Body of pancreas (tissue), 4 donors: Measurements from ENCODE around the gene PIK3R4. TPM values are rescaled to one million over a fixed set of nuclear protein-coding genes. Genes with fewer than 3 reads are reported as not detected.

Experiments
- ATAC-seq: fragments of 150-250 bp; one replicate; pipeline ENCODE4 v1.9.1; 2016
- DNase-seq, 4 donors: peaks; one replicate each; pipeline ENCODE4 v3.0.0-alpha.2; 2019
- H3K27ac ChIP-seq, 4 donors: fragments of 200-600 bp; sonication (generic); 1 replicate in 3 of 4; 2 replicates in 1 of 4; pipeline versions ENCODE4 v1.5.1 to v1.6.1; 2016 to 2019; ENCODE audit warnings: mild to moderate bottlenecking in 1 of 4, mixed read lengths in 1 of 4, moderate library complexity in 1 of 4
- H3K27me3 ChIP-seq, 2 donors: fragments of 200-600 bp; sonication (generic); one replicate each; pipeline ENCODE4 v1.6.0; 2016; ENCODE audit warnings: mild to moderate bottlenecking in 1 of 2
- H3K36me3 ChIP-seq, 2 donors: fragments of 200-600 bp; sonication (generic); replicated peaks in 1 of 2; 2 replicates each; pipeline ENCODE4 v1.5.1; 2016; ENCODE audit warnings: low read depth in 2 of 2; ENCODE audit not compliant: insufficient read depth in 1 of 2
- H3K4me1 ChIP-seq: fragments of 200-600 bp; sonication (generic); one replicate; pipeline ENCODE4 v1.6.0; 2016
- H3K4me3 ChIP-seq, 2 donors: fragments of 200-600 bp; sonication (generic); 1 replicate in 1 of 2; 2 replicates in 1 of 2; pipeline ENCODE4 v1.5.1; 2016 to 2019
- H3K9me3 ChIP-seq, 3 donors: fragments of 200-600 bp; sonication (generic); 1 replicate in 2 of 3; 2 replicates in 1 of 3; pipeline ENCODE4 v1.5.1; 2016
- CTCF ChIP-seq, 7 experiments: fragments of 450-650 bp in 4 of 7; fragments of 200-600 bp in 3 of 7; sonication (generic) in 3 of 7; IDR thresholded peaks; one replicate each; pipeline ENCODE4 v1.5.1; 2016 to 2019; ENCODE audit warnings: antibody characterized with exemption in 7 of 7
- POLR2A ChIP-seq, 3 donors: fragments of 450-650 bp; IDR thresholded peaks; one replicate each; pipeline ENCODE4 v1.6.1; 2016; ENCODE audit warnings: antibody characterized with exemption in 3 of 3, mild to moderate bottlenecking in 2 of 3
- WGBS, 2 donors: methylation state at CpG; one replicate each; pipeline ENCODE4 v1.1.5; 2017; 5-methylcytosine and 5-hydroxymethylcytosine counted together
- intact Hi-C: fragments of 100-400 bp; cut with DNase I; formaldehyde crosslinking; loops from one replicate; pipeline ENCODE4 v1.15.1; 2023
- total RNA-seq, 2 donors: library from RNA; depleted of rRNA; stranded (reverse); fragments of >200 nt; gene quantifications; one replicate each; pipeline ENCODE4 v1.1.0, GENCODE V29; 2016

PIK3R4 gene
- total RNA-seq, 2 donors from 2014 or later: 20.8 to 28.0 TPM

GRCh38 chr3:130671545-130672312 is 74.9 kb downstream of the PIK3R4 start:
- intact Hi-C loops: no loop called here
- Histone ChIP-seq H3K4me1 (no peaks in the 10 kb centered on the region), H3K27ac (no peak overlapping the region), H3K4me3 (no peak overlapping the region), H3K9me3 (no peaks in the 10 kb centered on the region), H3K36me3 (no peaks in the 10 kb centered on the region), H3K27me3 (no peaks in the 10 kb centered on the region)
- ATAC-seq (no peak), DNase-seq (no peak)
- no peak for TF ChIP-seq CTCF (IDR thresholded peaks at IDR 0.05)
- TF ChIP-seq POLR2A (IDR thresholded peaks at IDR 0.05): no peak
- WGBS, 2 donors: 72 to 75% methylated on average over 2 of the region's 2 CpGs

DNA sequence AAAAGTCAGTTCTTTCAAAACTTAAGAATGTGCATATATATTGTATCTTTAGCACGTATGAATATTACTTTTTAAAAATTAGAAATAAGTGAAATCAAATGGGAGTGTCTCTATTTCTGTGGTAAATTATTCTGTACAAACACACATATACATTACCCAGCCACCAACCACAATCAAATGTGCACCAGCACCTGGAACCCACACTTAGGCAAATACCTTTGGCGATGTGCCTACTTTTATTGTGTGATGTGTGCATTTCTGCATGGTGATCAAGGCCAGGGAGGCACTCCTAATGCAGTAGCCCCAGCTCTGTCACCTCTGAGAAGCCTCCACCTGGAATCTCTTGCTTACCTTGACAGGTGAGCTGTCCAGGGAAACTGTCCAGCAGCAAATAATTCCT is 76.9 kb downstream of the PIK3R4 start:
- H3K27ac ChIP-seq: no peak overlapping the region
- TF ChIP-seq POLR2A (IDR thresholded peaks at IDR 0.05): no peak
- no peak for TF ChIP-seq CTCF (IDR thresholded peaks at IDR 0.05)
- no peaks in the 10 kb centered on the region for H3K27me3 ChIP-seq
- H3K36me3 ChIP-seq: no peaks in the 10 kb centered on the region
- H3K4me3 ChIP-seq: no peak overlapping the region
- 83 to 84% methylated on average over 2 of the region's 2 CpGs for WGBS, 2 donors
- no peak for DNase-seq
- no peaks in the 10 kb centered on the region for H3K4me1 ChIP-seq
- ATAC-seq: no peak
- intact Hi-C loops: no loop called here
- no peaks in the 10 kb centered on the region for H3K9me3 ChIP-seq

GRCh38 chr3:130663092-130663491 is 83.5 kb downstream of the PIK3R4 start:
- no peak for ATAC-seq
- H3K4me3 ChIP-seq: no peak overlapping the region
- no peak for DNase-seq
- H3K4me1 ChIP-seq: no peaks in the 10 kb centered on the region
- H3K36me3 ChIP-seq: no peaks in the 10 kb centered on the region
- no peaks in the 10 kb centered on the region for H3K9me3 ChIP-seq
- no peak for TF ChIP-seq CTCF (IDR thresholded peaks at IDR 0.05)
- TF ChIP-seq POLR2A (IDR thresholded peaks at IDR 0.05): no peak
- WGBS, 2 donors: 88 to 96% methylated on average over 2 of the region's 2 CpGs
- intact Hi-C loops: no loop called here
- no peaks in the 10 kb centered on the region for H3K27me3 ChIP-seq
- H3K27ac ChIP-seq: no peak overlapping the region

DNA sequence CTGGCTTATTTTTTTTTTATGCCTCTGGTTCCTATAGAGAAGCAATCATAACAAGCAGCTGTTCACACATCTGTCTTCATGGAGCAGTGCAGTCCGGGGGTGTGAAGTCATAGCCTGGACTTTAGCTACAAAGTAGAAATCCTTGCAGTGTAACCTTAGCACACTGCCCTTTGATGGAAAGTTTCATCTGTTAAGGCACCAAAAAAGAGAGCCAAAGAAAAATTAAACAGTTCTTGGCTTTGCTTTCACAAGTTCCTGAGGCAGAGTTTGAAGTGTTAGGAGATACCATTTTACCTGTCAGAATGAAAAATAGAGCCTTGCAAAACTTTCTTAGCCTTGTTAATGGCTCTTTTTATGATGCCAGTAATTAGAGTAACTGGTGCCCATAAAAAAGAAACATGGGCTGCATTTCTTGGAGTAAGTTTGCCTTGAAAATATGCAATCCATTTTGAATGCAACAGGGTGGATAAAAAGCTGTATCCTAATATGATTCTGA is 84.1 kb downstream of the PIK3R4 start:
- TF ChIP-seq POLR2A (IDR thresholded peaks at IDR 0.05) (no peak), CTCF (IDR thresholded peaks at IDR 0.05) (no peak)
- DNase-seq: no peak
- Histone ChIP-seq H3K4me1 (no peaks in the 10 kb centered on the region), H3K36me3 (no peaks in the 10 kb centered on the region), H3K27me3 (no peaks in the 10 kb centered on the region), H3K27ac (no peak overlapping the region), H3K9me3 (no peaks in the 10 kb centered on the region), H3K4me3 (no peak overlapping the region)
- ATAC-seq: no peak
- WGBS, 2 donors: 77% methylated on average over 1 of the region's 1 CpG
- intact Hi-C loops: no loop called here
